Neural cell (in vitro differentiated cells): ENCODE data around the gene PLAC8L1.

Experiments used
- EP300 ChIP-seq: fragments of 450-650 bp; conservative IDR thresholded peaks from 2 replicates; pipeline ENCODE4 v1.6.1; 2014; ENCODE audit warnings: antibody characterized with exemption, mild to moderate bottlenecking, moderate library complexity; ENCODE audit not compliant: poor library complexity, severe bottlenecking
- EZH2 ChIP-seq: fragments of 200-600, 300-800 bp; shearing (Covaris generic), sonication (generic); IDR thresholded peaks from 2 replicates; pipeline ENCODE4 v1.6.1; 2014; ENCODE audit warnings: antibody characterized with exemption, low read length, borderline replicate concordance, mild to moderate bottlenecking; ENCODE audit not compliant: insufficient read depth, poor library complexity, severe bottlenecking
- POLR2AphosphoS5 ChIP-seq: IDR thresholded peaks from 2 replicates; pipeline ENCODE4 v1.6.1; 2012
- SMC3 ChIP-seq: fragments of 450-650 bp; conservative IDR thresholded peaks from 2 replicates; pipeline ENCODE4 v1.6.1; 2014; ENCODE audit warnings: antibody characterized with exemption, mild to moderate bottlenecking, moderate library complexity; ENCODE audit not compliant: poor library complexity
- TAF1 ChIP-seq: IDR thresholded peaks from 2 replicates; pipeline ENCODE4 v1.6.1; 2012; ENCODE audit warnings: low read depth
- TF ChIP-seq, protein P1 (sequence below): fragments of 450-650 bp; IDR thresholded peaks from 2 replicates; pipeline ENCODE4 v1.5.1; 2014; ENCODE audit warnings: antibody characterized with exemption, mild to moderate bottlenecking, moderate library complexity; ENCODE audit not compliant: poor library complexity, severe bottlenecking

DNA sequence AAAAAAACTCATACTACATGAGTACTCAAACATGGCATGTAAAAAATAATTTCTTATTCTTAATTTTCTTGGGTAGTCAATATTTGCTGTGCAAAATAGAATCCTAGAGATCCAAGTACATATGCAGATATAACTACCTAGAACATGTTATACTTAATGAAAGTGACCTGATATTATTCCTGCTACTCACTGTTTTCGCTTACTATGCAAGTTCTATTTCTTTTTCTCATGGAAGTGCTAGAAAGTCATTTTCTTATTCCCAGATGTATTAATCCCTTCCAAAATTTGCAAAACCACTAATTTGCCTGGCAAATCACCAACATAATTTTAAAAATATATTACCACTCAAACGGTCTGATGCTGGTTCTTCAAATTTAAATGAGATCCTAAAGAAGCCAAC lies 19.2 kb upstream of the PLAC8L1 start:
- TF ChIP-seq, protein P1, sequence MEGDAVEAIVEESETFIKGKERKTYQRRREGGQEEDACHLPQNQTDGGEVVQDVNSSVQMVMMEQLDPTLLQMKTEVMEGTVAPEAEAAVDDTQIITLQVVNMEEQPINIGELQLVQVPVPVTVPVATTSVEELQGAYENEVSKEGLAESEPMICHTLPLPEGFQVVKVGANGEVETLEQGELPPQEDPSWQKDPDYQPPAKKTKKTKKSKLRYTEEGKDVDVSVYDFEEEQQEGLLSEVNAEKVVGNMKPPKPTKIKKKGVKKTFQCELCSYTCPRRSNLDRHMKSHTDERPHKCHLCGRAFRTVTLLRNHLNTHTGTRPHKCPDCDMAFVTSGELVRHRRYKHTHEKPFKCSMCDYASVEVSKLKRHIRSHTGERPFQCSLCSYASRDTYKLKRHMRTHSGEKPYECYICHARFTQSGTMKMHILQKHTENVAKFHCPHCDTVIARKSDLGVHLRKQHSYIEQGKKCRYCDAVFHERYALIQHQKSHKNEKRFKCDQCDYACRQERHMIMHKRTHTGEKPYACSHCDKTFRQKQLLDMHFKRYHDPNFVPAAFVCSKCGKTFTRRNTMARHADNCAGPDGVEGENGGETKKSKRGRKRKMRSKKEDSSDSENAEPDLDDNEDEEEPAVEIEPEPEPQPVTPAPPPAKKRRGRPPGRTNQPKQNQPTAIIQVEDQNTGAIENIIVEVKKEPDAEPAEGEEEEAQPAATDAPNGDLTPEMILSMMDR: no peak
- TF ChIP-seq TAF1 (no peak), EZH2 (no peak), EP300 (no peak), SMC3 (no peak), POLR2AphosphoS5 (no peak)
